B cell (primary cell): ENCODE measurements around the gene SPIRE1. TPM values are rescaled to one million over a fixed set of nuclear protein-coding genes. Genes with fewer than 3 reads are reported as not detected.

Source experiments
- ATAC-seq: fragments of 200-7000 bp; cut with Tn5 transposase; one replicate; pipeline ENCODE4 v1.10.0; 2021; ENCODE audit warnings: low read depth, mild to moderate bottlenecking, moderate number of reproducible peaks, moderate library complexity
- CTCF ChIA-PET: fragments of 350-600 bp; sonication (Branson Sonifier 250); formaldehyde crosslinking; loops from one replicate; lab custom pipeline; 2021; ENCODE audit warnings: antibody characterized with exemption, inconsistent platforms; lab: Charles Lee
- POLR2A ChIA-PET: fragments of 350-600 bp; sonication (Branson Sonifier 250); formaldehyde crosslinking; loops from one replicate; lab custom pipeline; 2021; ENCODE audit warnings: antibody characterized with exemption; lab: Charles Lee
- DNase-seq: peaks from one replicate; pipeline ENCODE4 v3.0.0; 2013
- H2AFZ ChIP-seq: 2 replicates; pipeline ENCODE4 v1.6.1; 2012; ENCODE audit warnings: mild to moderate bottlenecking, low read depth, low read length; ENCODE audit not compliant: insufficient read depth, poor library complexity, severe bottlenecking
- H3K27ac ChIP-seq, 2 donors: 1 replicate in 1 of 2; 2 replicates in 1 of 2; pipeline ENCODE4 v1.5.1; 2012 to 2013; ENCODE audit warnings: low read length in 2 of 2, mild to moderate bottlenecking in 2 of 2, moderate library complexity in 1 of 2
- H3K27me3 ChIP-seq, 4 experiments: fragments of 200-600 bp in 1 of 4; sonication (generic) in 1 of 4; replicated peaks in 1 of 4; 1 replicate in 2 of 4; 2 replicates in 2 of 4; pipeline versions ENCODE4 v1.6.1 to v1.7.0; 2013 to 2016; ENCODE audit warnings: low read length in 3 of 4, mild to moderate bottlenecking in 2 of 4, mixed read lengths in 1 of 4, moderate library complexity in 1 of 4; ENCODE audit not compliant: insufficient read depth in 4 of 4, control insufficient read depth in 3 of 4; ENCODE audit errors: control extremely low read depth in 1 of 4
- H3K36me3 ChIP-seq, 2 experiments: replicated peaks in 1 of 2; 1 replicate in 1 of 2; 2 replicates in 1 of 2; pipeline versions ENCODE4 v1.6.1 to v1.7.1; 2013; ENCODE audit warnings: low read length in 1 of 2; ENCODE audit not compliant: insufficient read depth in 2 of 2, control insufficient read depth in 1 of 2; ENCODE audit errors: control extremely low read depth in 1 of 2, extremely low read depth in 1 of 2
- H3K4me1 ChIP-seq, 2 donors: fragments of 200-600 bp in 1 of 2; sonication (generic) in 1 of 2; 1 replicate in 1 of 2; 2 replicates in 1 of 2; pipeline versions ENCODE4 v1.5.1 to v1.6.1; 2013 to 2017; ENCODE audit warnings: low read length in 2 of 2; ENCODE audit not compliant: control insufficient read depth in 2 of 2, insufficient read depth in 2 of 2
- H3K4me2 ChIP-seq: replicated peaks from 2 replicates; pipeline ENCODE3; 2012; ENCODE audit warnings: mild to moderate bottlenecking, low read depth, low read length; ENCODE audit not compliant: poor library complexity, severe bottlenecking
- H3K4me3 ChIP-seq, 5 experiments: fragments of 200-600 bp in 1 of 5; sonication (generic) in 1 of 5; 1 replicate in 3 of 5; 2 replicates in 2 of 5; pipeline versions ENCODE4 v1.5.1 to v1.7.0; 2011 to 2016; ENCODE audit warnings: low read length in 4 of 5, mild to moderate bottlenecking in 4 of 5, low read depth in 2 of 5, control low read depth in 1 of 5, moderate library complexity in 1 of 5; ENCODE audit not compliant: insufficient read depth in 1 of 5; ENCODE audit errors: control extremely low read depth in 1 of 5, extremely low read depth in 1 of 5
- H3K79me2 ChIP-seq: fragments of 200-600 bp; sonication (generic); one replicate; pipeline ENCODE4 v1.6.0; 2016; ENCODE audit warnings: low read length; ENCODE audit not compliant: control insufficient read depth, insufficient read depth
- H3K9ac ChIP-seq: fragments of 200-600 bp; sonication (generic); 2 replicates; pipeline ENCODE4 v1.6.1; 2017; ENCODE audit warnings: mild to moderate bottlenecking, low read length, moderate library complexity
- H3K9me3 ChIP-seq, 3 donors: one replicate each; pipeline versions ENCODE4 v1.6.1 to v1.7.1; 2013; ENCODE audit warnings: low read length in 2 of 3; ENCODE audit not compliant: control insufficient read depth in 2 of 3, insufficient read depth in 1 of 3; ENCODE audit errors: control extremely low read depth in 1 of 3
- H4K20me1 ChIP-seq: 2 replicates; pipeline ENCODE4 v1.6.0; 2012; ENCODE audit warnings: mild to moderate bottlenecking, low read length; ENCODE audit not compliant: insufficient read depth, control insufficient read depth, poor library complexity, severe bottlenecking
- H3K27ac Mint-ChIP-seq: one replicate; pipeline ENCODE4 v1.8.0; 2021; ENCODE audit warnings: mixed read lengths
- H3K27me3 Mint-ChIP-seq: one replicate; pipeline ENCODE4 v1.8.0; 2021; ENCODE audit warnings: mixed read lengths
- H3K4me1 Mint-ChIP-seq: one replicate; pipeline ENCODE4 v1.8.0; 2021; ENCODE audit warnings: mixed read lengths
- H3K4me3 Mint-ChIP-seq: one replicate; pipeline ENCODE4 v1.8.0; 2021; ENCODE audit warnings: mixed read lengths
- H3K9me3 Mint-ChIP-seq: one replicate; pipeline ENCODE4 v1.8.0; 2022; ENCODE audit warnings: mixed read lengths; ENCODE audit not compliant: insufficient read depth
- EZH2 ChIP-seq: IDR thresholded peaks from 2 replicates; pipeline ENCODE4 v1.6.1; 2012; ENCODE audit warnings: borderline replicate concordance, low read depth, mild to moderate bottlenecking, moderate library complexity, low read length; ENCODE audit not compliant: insufficient read depth, poor library complexity, severe bottlenecking
- WGBS: methylation state at CpG from one replicate; pipeline ENCODE4 v1.1.5; 2013; ENCODE audit warnings: missing lambda C conversion rate; ENCODE audit not compliant: insufficient coverage; 5-methylcytosine and 5-hydroxymethylcytosine counted together
- intact Hi-C: fragments of 100-400 bp; cut with micrococcal nuclease; formaldehyde crosslinking; loops from one replicate; pipeline ENCODE4 v1.10.0; 2022
- polyA plus RNA-seq: library from polyadenylated mRNA; depleted of rRNA; stranded (reverse); fragments of >200 nt; gene quantifications from 2 replicates; pipeline ENCODE4 v1.2.3, GENCODE V29; 2012
- total RNA-seq, 2 donors: library from RNA; stranded (reverse); fragments of 120-200 nt in 1 of 2; gene quantifications; 1 replicate in 1 of 2; 2 replicates in 1 of 2; pipeline versions ENCODE4 v1.2.3 to v1.2.4, GENCODE V29; 2013 to 2022
- TF ChIP-seq, protein P1 (sequence below): fragments of 200-600 bp; IDR thresholded peaks from one replicate; pipeline ENCODE4 v1.8.0; 2022; ENCODE audit warnings: antibody characterized with exemption, mild to moderate bottlenecking

Gene SPIRE1
- total and polyA plus RNA-seq, 2 donors (not counting 1 experiment from before 2014, with no cell fraction given) = 0.22 to 4.0 TPM

DNA sequence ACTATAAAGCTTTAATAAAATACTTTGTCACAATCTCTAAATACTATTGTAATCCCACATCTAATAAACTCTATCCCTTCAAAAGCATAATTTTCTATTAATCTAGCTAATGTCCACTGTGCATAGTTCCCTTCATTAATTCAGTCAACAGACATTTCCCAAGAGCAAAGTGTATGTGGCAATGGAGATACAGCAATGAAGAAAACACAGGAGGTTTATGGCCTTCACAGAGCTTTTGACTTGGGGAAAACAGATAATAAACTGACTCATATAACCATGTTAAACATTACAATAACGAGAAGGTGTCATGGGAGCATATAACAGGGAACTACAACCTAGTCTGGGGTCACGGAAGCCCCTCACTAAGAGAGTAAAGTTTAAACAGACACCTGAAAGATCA lies 86.3 kb downstream of the SPIRE1 start:
- intact Hi-C loops = no loop called here
- ChIA-PET POLR2A (no interaction called here), CTCF (interaction anchor here (1.1 kb wide), 1 partner anchor 11 kb away, joined by 3 read pairs; no protein-coding TSS in a partner anchor)
- H3K27me3 Mint-ChIP-seq = peaks cover 15% of the 10 kb centered on the region
- H3K4me2 ChIP-seq = no peak overlapping the region
- ATAC-seq (no peak), DNase-seq (no peak)
- H3K9me3 ChIP-seq = peaks cover 0 to 2% (median 0%) of the 10 kb centered on the region in 3 donors
- H3K9ac ChIP-seq = no peak overlapping the region
- no peaks in the 10 kb centered on the region for H3K4me1 Mint-ChIP-seq
- no peak overlapping the region for H2AFZ ChIP-seq
- no peak for TF ChIP-seq EZH2
- TF ChIP-seq, protein P1, sequence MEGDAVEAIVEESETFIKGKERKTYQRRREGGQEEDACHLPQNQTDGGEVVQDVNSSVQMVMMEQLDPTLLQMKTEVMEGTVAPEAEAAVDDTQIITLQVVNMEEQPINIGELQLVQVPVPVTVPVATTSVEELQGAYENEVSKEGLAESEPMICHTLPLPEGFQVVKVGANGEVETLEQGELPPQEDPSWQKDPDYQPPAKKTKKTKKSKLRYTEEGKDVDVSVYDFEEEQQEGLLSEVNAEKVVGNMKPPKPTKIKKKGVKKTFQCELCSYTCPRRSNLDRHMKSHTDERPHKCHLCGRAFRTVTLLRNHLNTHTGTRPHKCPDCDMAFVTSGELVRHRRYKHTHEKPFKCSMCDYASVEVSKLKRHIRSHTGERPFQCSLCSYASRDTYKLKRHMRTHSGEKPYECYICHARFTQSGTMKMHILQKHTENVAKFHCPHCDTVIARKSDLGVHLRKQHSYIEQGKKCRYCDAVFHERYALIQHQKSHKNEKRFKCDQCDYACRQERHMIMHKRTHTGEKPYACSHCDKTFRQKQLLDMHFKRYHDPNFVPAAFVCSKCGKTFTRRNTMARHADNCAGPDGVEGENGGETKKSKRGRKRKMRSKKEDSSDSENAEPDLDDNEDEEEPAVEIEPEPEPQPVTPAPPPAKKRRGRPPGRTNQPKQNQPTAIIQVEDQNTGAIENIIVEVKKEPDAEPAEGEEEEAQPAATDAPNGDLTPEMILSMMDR = no peak
- no peaks in the 10 kb centered on the region for H3K27me3 ChIP-seq
- H3K27ac Mint-ChIP-seq = no peak overlapping the region
- no peaks in the 10 kb centered on the region for H4K20me1 ChIP-seq
- no peaks in the 10 kb centered on the region for H3K79me2 ChIP-seq
- H3K36me3 ChIP-seq = no peaks in the 10 kb centered on the region
- WGBS = 100% methylated on average over 1 of the region's 2 CpGs
- H3K9me3 Mint-ChIP-seq = no peaks in the 10 kb centered on the region
- no peak overlapping the region for H3K4me3 Mint-ChIP-seq
- no peak overlapping the region for H3K4me3 ChIP-seq
- no peak overlapping the region for H3K27ac ChIP-seq
- no peaks in the 10 kb centered on the region for H3K4me1 ChIP-seq

DNA sequence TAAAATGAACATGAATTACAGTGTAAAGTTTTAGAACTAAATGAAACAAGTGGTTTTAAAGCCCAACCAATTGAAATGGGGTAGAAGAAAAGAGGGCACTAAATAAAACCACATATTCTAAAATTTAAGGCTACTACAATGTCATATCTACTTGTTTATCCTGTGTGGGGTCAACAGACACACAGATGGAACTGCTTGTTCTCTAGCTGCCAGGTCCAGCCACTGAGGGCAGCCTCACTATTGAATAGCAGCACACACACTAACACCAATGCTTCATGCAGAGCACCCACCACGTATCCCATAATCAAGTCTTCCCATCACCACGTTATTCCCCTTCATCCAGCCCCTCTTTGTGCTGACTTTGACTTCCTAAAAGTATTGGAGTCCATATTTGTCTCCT lies 88.1 kb downstream of the SPIRE1 start:
- H3K4me2 ChIP-seq = no peak overlapping the region
- ChIA-PET CTCF (no interaction called here), POLR2A (no interaction called here)
- Mint-ChIP-seq H3K4me1 (no peaks in the 10 kb centered on the region), H3K9me3 (no peaks in the 10 kb centered on the region), H3K27ac (no peak overlapping the region), H3K4me3 (no peak overlapping the region), H3K27me3 (peaks cover 20% of the 10 kb centered on the region)
- no peak overlapping the region for H3K4me3 ChIP-seq
- no CpG with 5 or more reads among the region's 2 CpGs for WGBS
- no peak overlapping the region for H3K27ac ChIP-seq
- H3K9me3 ChIP-seq = no peaks in the 10 kb centered on the region
- no peaks in the 10 kb centered on the region for H3K79me2 ChIP-seq
- no peaks in the 10 kb centered on the region for H3K27me3 ChIP-seq
- H3K4me1 ChIP-seq = no peaks in the 10 kb centered on the region
- TF ChIP-seq, protein P1 = no peak
- no peak for TF ChIP-seq EZH2
- ATAC-seq (no peak), DNase-seq (no peak)
- no peaks in the 10 kb centered on the region for H3K36me3 ChIP-seq
- no peak overlapping the region for H3K9ac ChIP-seq
- H4K20me1 ChIP-seq = no peaks in the 10 kb centered on the region
- intact Hi-C loops = no loop called here
- no peak overlapping the region for H2AFZ ChIP-seq
